Heart left ventricle (tissue), 16 donors: ENCODE data around the gene IQGAP2. TPM values are rescaled to one million over a fixed set of nuclear protein-coding genes. Genes with fewer than 3 reads are reported as not detected.
A peak's percentile ranks its signal among the peaks of the same experiment; 100 is the strongest.
"Not testable (repeated sequence)": the region's sequence is repeated elsewhere in the genome, so short reads cannot be mapped to it uniquely, and the experiment has no call there.

Experiments
- ATAC-seq, 4 donors: fragments of 200-7000 bp; cut with Tn5 transposase; one replicate each; pipeline ENCODE4 v1.9.1; 2020 to 2022; ENCODE audit warnings: moderate library complexity in 4 of 4, mild to moderate bottlenecking in 3 of 4, moderate number of reproducible peaks in 1 of 4
- DNase-seq, 5 donors: peaks; one replicate each; pipeline ENCODE4 v3.0.0-alpha.2; 2020
- H3K27ac ChIP-seq, 12 donors: fragments of 200-600 bp; sonication (generic) in 4 of 12; one replicate each; pipeline versions ENCODE4 v1.5.0 to v1.8.0; 2016 to 2022; ENCODE audit warnings: mild to moderate bottlenecking in 2 of 12
- H3K27me3 ChIP-seq, 9 donors: fragments of 200-600 bp; sonication (generic) in 2 of 9; one replicate each; pipeline versions ENCODE4 v1.5.1 to v1.8.0; 2016 to 2022; ENCODE audit warnings: mild to moderate bottlenecking in 3 of 9
- H3K36me3 ChIP-seq, 9 donors: fragments of 200-600 bp; sonication (generic) in 2 of 9; one replicate each; pipeline versions ENCODE4 v1.5.0 to v1.8.0; 2018 to 2022; ENCODE audit warnings: mild to moderate bottlenecking in 2 of 9
- H3K4me1 ChIP-seq, 12 donors: fragments of 200-600 bp; sonication (generic) in 4 of 12; one replicate each; pipeline versions ENCODE4 v1.5.0 to v1.8.0; 2016 to 2022; ENCODE audit warnings: mild to moderate bottlenecking in 3 of 12
- H3K4me3 ChIP-seq, 12 donors: fragments of 200-600 bp; sonication (generic) in 4 of 12; one replicate each; pipeline versions ENCODE4 v1.5.0 to v1.8.0; 2017 to 2022; ENCODE audit warnings: mild to moderate bottlenecking in 9 of 12, moderate library complexity in 4 of 12
- H3K9me3 ChIP-seq, 12 donors: fragments of 200-600 bp; sonication (generic) in 4 of 12; one replicate each; pipeline versions ENCODE4 v1.5.0 to v1.8.0; 2016 to 2022; ENCODE audit warnings: mild to moderate bottlenecking in 1 of 12
- CTCF ChIP-seq, 12 donors: fragments of 200-600 bp; sonication (generic) in 4 of 12; IDR thresholded peaks; one replicate each; pipeline versions ENCODE4 v1.5.0 to v1.8.0; 2018 to 2022; ENCODE audit warnings: antibody characterized with exemption in 12 of 12, mild to moderate bottlenecking in 5 of 12
- POLR2A ChIP-seq, 2 donors: fragments of 450-650 bp; IDR thresholded peaks; one replicate each; pipeline ENCODE4 v1.6.1; 2017; ENCODE audit warnings: antibody characterized with exemption in 2 of 2, mild to moderate bottlenecking in 2 of 2, moderate library complexity in 2 of 2
- WGBS, 4 donors: extraction: QIAGEN DNeasy Blood & Tissue Kit in 2 of 4; methylation state at CpG; one replicate each; pipeline versions ENCODE4 v1.1.5 to v1.1.7; 2013 to 2018; 5-methylcytosine and 5-hydroxymethylcytosine counted together
- intact Hi-C, 10 donors: fragments of 100-400 bp; cut with DNase I; formaldehyde crosslinking; loops; one replicate each; pipeline versions ENCODE4 v1.11.1 to v1.14.2; 2022
- polyA plus RNA-seq, 2 donors: library from polyadenylated mRNA; stranded (reverse); fragments of 200-250 nt; gene quantifications; one replicate each; pipeline ENCODE4 v1.2.3, GENCODE V29; 2013
- total RNA-seq, 9 donors: library from RNA; depleted of rRNA in 2 of 9; stranded (reverse); fragments of >200 nt in 2 of 9; fragmentation: NEBNext Ultra II Directional in 3 of 9; extraction: Animal tissue kit (Norgen Biotek cat#: 25700) in 3 of 9; gene quantifications; one replicate each; pipeline versions ENCODE4 v1.1.0 to v1.2.4, GENCODE V29; 2016 to 2023
- donor health status: ischemic (EF 13 %, LVEDD 7.1; RV severe dilation, severe dysfunction).
- donor health status: healthy with polysubstance abuse.
- donor health status: DM: no; HTN: yes; CAD: no.
- donor health status: DM: no; HTN: no; CAD: no.
- donor health status: ischemic (EF 25% LVEDD 6.9; RV normal size, moderate dysfunction).
- donor health status: ischemic (EF 25% LVEDD 5.7; RV mildly dilated, moderate dysfunction).
- donor health status: healthy.
- donor health status: DM: yes; HTN: yes; CAD: no.
- donor health status: ischemic (EF 35%, LVEDD 5.7; RV mildly dilated, moderate dysfunction).
- donor health status: nonischemic (EF 11% LVEDD 7.7; RV severe dilation, severe dysfunction).
- donor health status: DM: yes; HTN: yes; CAD: no.
- donor health status: PGD.
- donor health status: ischemic (EF 29% LVEDD 5.4; RV normal size, mild dysfunction).
- donor health status: nonischemic (EF 23%, LVEDD 6.1; RV moderate dilation, normal function).

IQGAP2 gene
- total and polyA plus RNA-seq, 11 donors: 1.7 to 35.4 (median 6.1) TPM

- TF ChIP-seq CTCF (IDR thresholded peaks at IDR 0.05) (peak; percentile 54 to 80 (median 70)), POLR2A (IDR thresholded peaks at IDR 0.05) (no peak)
- Histone ChIP-seq H3K27ac (no peak overlapping the region), H3K27me3 (no peaks in the 10 kb centered on the region), H3K4me1 (no peaks in the 10 kb centered on the region), H3K36me3 (peaks cover 0 to 19% (median 0%) of the 10 kb centered on the region in 9 donors), H3K9me3 (no peaks in the 10 kb centered on the region), H3K4me3 (no peak overlapping the region)
- 16 to 26% (median 17%) methylated on average over 3 of the region's 3 CpGs for WGBS, 4 donors
- intact Hi-C loops: loop anchor here (1.0 to 10.0 kb wide), 11 partner anchors 36 to 423 kb away; no protein-coding TSS in a partner anchor
- DNase-seq (no peak), ATAC-seq (peak in 3 of 4 donors; percentile 62 to 78 (median 63))
Measured at GRCh38 chr5:76601470-76601869, 198.4 kb downstream of the IQGAP2 start.

- H3K4me3 ChIP-seq: no peak overlapping the region
- peaks cover 0 to 26% (median 0%) of the 10 kb centered on the region in 9 donors for H3K36me3 ChIP-seq
- DNase-seq: no peak
- WGBS, 4 donors: 67 to 81% (median 75%) methylated on average over 2 of the region's 2 CpGs
- intact Hi-C loops: loop anchor here in 9 of 10 donors (1.0 to 10.0 kb wide), 10 partner anchors 35 to 423 kb away; no protein-coding TSS in a partner anchor
- no peaks in the 10 kb centered on the region for H3K9me3 ChIP-seq
- peaks cover 0 to 5% (median 0%) of the 10 kb centered on the region in 12 donors for H3K4me1 ChIP-seq
- no peak overlapping the region for H3K27ac ChIP-seq
- no peak for ATAC-seq
- no peaks in the 10 kb centered on the region for H3K27me3 ChIP-seq
- TF ChIP-seq POLR2A (IDR thresholded peaks at IDR 0.05) (no peak), CTCF (IDR thresholded peaks at IDR 0.05) (peak in 2 of 12 donors; percentile 18 to 21)
Measured at GRCh38 chr5:76602094-76602726, 199.1 kb downstream of the IQGAP2 start.

GRCh38 chr5:76603991-76604390 is 200.9 kb downstream of the IQGAP2 start:
- H3K36me3 ChIP-seq: peaks cover 0 to 19% (median 0%) of the 10 kb centered on the region in 9 donors
- intact Hi-C loops: loop anchor here in 8 of 10 donors (2.0 to 10.0 kb wide), 10 partner anchors 33 to 421 kb away; no protein-coding TSS in a partner anchor
- not testable (repeated sequence) for ATAC-seq, H3K4me1 ChIP-seq, H3K27me3 ChIP-seq, H3K9me3 ChIP-seq, H3K4me3 ChIP-seq, DNase-seq, H3K27ac ChIP-seq
- WGBS, 4 donors: 70 to 89% (median 80%) methylated on average over 1 of the region's 1 CpG

- TF ChIP-seq POLR2A (IDR thresholded peaks at IDR 0.05) (no peak), CTCF (IDR thresholded peaks at IDR 0.05) (no peak)
- H3K27ac ChIP-seq: no peak overlapping the region
- no peak for ATAC-seq
- peaks cover 0 to 8% (median 0%) of the 10 kb centered on the region in 12 donors for H3K4me1 ChIP-seq
- H3K9me3 ChIP-seq: no peaks in the 10 kb centered on the region
- H3K36me3 ChIP-seq: peaks cover 0 to 23% (median 0%) of the 10 kb centered on the region in 9 donors
- H3K4me3 ChIP-seq: no peak overlapping the region
- no peaks in the 10 kb centered on the region for H3K27me3 ChIP-seq
- intact Hi-C loops: loop anchor here in 8 of 10 donors (2.0 to 10.0 kb wide), 8 partner anchors 32 to 420 kb away; no protein-coding TSS in a partner anchor
- 65 to 91% (median 70%) methylated on average over 2 of the region's 2 CpGs for WGBS, 4 donors
- DNase-seq: no peak
Measured at GRCh38 chr5:76604838-76605237, 201.8 kb downstream of the IQGAP2 start.
